Right lung (tissue), 10 donors: ENCODE results near the gene CCDC188. TPM values are rescaled to one million over a fixed set of nuclear protein-coding genes. Genes with fewer than 3 reads are reported as not detected.

ENCODE experiments used
- DNase-seq, 2 donors: peaks; one replicate each; pipeline ENCODE4 v3.0.0-alpha.2; 2013
- long read RNA-seq, 8 donors: transcript quantifications; one replicate each; lab custom pipeline, GENCODE V29; 2026
- polyA plus RNA-seq, 5 donors: library from polyadenylated mRNA; unstranded; fragments of 120-200 nt; gene quantifications; one replicate each; pipeline versions ENCODE4 v1.2.1 to v1.2.3, GENCODE V29; 2013; ENCODE audit warnings: inconsistent platforms in 1 of 5, low replicate concordance in 1 of 5; ENCODE audit not compliant: insufficient read length in 5 of 5, insufficient read depth in 1 of 5

CCDC188 gene
- polyA plus RNA-seq: 1 to 10 TPM; 1.4 to 2.9 (median 1.8) TPM
- long read RNA-seq, donor 1: 0 reads
- long read RNA-seq, donor 2: 0 reads
- long read RNA-seq, donor 3: 0 reads
- long read RNA-seq, donor 4: 0 reads
- long read RNA-seq, donor 5: 0 reads
- long read RNA-seq, donor 6: 0 reads
- long read RNA-seq, donor 7: 0 reads
- long read RNA-seq, donor 8: 0 reads

DNA sequence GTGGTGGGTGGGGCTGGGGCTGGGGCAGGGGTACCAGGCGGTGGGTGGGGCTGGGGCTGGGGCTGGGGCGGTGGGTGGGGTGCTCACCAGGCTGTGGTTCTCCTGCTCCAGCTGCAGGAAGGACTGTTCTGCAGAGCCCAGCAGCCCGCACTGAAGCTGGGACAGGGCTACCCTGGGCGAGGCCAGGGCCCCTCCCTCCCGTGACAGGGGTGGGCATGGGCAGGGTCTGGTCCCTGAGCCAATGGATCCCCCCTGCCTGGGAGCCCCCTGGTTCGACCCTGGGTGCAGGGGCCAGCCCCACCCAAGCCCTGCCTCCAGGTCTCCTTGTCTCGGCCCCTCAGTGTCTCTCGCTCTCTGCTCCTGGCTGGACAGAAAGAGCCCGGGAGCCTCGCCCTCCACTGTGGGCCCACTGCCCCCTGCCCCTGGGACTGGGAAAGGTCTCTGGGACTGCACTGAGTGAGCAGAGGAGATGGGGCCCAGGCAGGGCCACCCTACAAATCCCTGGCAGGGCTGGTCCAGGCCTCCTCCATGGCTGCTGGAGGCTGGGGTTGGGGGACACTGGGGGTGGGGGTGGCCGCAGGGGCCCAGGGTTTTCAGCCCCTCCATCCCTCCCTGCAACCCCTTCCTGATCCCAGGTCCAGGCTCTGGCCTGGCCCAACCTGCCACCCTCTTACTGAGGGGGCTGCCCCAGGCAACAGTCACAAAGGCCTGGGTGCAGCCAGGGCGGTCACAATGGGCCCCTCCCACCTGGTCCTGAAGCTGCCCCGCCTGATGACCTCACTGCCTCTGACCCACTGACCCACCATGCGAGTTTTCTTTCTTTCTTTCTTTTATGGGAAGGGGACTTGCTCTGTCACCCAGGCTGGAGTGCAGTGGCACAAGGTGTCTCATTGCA is at the start of gene CCDC188:
Gene CCDC188 (minus strand): TSS at position 675 of the 895 bp plus-strand sequence. CDS start 69 bp downstream, at position 606.
- DNase-seq: no peak

DNA sequence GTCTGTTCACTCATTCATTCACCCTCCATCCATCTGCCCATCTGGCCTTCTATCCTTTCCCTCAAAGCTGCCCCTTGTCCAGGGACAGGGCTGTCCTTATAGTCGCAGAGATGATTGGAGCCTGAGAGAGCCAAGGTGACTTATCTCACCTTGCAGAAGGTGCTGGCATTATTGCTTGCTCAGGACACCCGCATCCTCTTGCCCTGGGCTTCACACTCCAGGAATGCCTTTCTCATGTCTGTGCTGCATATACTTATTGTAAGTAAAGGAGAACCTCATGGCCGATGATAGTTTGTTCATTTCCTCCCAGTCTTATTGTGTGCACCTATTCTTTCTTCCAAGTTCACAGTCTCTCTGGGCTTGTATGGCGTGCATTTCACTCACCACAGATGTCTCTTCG is 49.1 kb upstream of the CCDC188 start:
- no peak for DNase-seq

DNA sequence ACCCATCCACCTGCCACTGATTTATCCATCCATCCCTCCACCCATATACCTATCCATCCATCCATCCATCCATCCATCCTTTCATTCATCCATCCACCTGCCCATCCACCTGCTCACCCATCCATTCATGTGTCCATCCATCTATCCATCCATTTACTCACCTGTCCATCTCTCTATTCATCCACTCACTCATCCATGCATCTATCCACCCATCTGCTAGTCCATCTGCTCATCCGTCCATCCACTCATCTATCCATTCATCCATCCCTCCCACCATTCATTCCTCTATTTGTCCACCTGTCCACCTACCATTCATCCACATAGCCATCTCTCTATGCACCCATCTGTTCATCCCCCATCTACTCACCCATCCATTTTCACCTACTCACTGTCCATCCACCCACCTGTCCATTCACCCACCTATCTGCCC is 48.6 kb upstream of the CCDC188 start:
- no peak for DNase-seq

DNA sequence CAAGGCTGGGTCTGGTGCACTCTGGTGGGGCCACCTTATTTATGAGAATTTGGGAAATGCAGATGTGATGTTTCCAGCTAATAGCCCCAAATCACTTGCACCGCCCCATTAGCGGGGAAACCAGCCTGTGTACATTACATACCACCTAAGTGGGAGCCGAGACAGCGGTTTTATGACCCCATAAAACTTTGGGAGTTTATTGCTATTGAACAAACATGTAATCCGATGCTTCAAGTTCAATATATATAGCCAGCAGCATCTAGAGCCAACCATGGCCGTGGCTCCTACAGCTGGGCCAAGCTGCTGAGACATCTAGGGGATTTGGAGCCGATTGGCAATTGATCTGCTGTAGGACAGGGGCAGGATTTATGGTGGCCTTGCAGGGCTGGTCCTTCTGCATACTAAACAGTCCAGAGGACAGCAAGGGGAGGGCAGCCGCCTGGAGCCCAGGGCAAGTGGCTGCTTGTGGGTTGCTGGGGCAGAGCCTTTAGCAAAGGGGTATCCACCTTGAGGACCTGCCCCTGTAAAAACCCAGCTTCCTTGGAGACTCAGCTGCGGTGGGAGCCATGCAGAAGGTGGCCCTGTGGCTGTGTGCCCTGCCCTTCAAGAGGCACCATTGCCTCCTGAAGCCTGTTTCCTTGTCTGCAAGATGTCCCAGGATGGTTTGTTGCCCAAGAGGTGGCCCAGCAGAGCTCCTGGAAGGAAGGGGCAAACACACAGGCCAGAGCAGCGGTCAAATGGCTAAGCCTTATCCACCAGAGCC is 47.9 kb upstream of the CCDC188 start:
- no peak for DNase-seq

DNA sequence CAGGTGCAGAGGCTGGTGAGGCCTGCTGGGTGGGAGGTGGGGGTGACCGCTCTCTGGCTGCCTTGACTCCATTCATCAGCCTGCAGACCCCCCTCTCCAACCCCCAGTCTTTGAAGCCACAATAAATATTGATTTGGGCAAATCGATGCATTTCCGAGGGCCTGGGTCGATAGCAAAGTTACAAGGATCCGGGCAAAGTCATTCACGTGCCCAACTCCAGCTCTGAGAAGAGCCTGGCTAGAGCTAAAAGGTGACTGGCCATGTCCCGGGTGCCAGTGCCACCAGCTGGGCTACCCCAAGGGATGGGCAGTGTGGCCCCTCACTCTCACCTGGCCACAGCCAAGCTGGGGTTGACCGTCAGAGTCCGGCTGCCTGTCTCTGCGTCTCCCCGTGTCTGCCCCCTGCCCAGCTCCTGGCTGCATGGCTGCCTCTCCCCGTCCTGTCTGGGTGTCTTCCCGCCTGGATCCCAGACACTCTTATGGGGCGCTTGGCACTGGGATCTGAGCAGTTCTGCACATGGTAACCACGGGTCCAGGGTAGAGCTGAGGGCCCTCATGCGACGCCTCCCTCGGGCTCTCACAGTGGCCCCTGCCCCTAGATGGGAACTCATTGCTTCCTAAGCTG is 46.7 kb upstream of the CCDC188 start:
- no peak for DNase-seq

DNA sequence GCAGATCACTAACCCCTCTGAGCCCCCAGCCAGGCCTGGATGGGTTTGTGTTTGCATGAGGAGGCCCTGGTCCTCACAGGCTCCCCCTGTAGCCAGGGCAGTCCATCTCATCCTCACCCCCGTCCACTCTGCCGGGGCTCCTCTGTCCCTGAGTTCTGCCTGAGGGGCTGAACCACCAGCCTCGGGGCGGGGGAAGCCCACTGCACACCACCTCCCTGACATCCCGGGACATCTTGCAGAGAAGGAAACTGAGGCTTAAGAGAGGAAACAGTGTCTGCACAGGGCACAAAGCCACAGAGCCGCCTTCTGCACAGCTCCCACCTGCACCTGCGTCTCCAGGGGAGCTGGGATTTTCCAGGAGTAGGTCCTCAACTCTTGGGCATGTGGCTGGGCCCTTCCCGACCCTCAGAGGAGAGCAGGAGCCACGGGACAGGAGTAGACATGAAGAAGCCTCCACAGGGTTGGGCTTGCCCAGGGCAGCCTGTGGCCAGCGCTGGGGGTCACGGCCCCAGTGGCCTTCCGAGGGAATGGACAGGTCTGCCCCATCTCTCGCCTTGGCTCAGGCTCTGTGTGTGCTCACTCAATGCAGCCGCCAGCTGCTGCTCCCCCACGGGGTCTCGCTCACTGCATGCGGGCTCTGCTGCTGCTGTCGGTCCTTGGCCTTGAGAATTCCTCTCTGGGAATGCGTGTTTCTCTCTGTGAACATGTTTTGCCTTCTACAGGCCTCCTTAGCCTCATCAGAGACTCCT is 45.4 kb upstream of the CCDC188 start:
- no peak for DNase-seq

DNA sequence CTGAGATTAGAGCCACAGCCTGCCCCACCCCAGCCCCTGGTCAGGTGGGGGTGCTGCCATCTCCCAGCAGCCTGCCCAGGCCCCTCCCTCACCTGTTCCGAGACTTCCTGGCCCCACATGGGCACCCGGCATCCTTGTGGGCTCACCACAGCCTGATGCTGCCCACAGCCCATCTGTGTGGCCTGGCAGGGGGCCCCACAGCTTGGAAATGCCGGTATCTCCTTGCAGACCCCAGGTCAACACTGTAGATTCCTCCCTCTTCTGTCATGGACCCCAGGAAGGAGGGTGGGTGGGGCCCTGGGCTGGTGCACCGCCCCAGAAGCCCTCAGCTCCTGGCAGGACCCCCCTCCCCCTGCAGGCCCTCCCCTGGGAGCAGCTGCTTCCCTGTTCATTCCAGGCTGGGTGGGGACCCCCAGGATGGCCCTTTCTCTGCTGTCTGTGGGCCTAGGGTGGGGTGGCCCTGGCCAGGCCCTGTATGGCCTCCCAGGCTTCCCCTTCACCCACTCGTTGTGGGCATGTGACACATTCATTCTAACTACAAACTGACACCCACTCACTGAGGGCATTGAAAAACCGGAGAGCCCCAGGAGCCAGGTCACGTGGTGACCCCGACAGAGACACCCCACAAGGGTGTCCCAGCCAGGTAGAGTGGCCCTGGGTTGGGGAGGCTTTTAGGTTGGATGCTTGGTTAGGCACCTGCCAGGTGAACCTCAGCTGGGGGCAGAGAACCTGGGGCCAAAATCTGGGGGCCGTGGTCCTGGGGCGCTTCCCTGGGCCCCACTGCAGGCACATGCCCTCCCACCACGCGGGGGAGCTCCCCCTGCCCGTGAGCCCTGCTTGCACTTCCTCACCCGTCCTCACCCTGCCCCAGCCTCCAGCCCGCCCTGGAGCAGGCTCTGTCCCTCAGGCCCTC is 44.1 kb upstream of the CCDC188 start:
- no peak for DNase-seq

DNA sequence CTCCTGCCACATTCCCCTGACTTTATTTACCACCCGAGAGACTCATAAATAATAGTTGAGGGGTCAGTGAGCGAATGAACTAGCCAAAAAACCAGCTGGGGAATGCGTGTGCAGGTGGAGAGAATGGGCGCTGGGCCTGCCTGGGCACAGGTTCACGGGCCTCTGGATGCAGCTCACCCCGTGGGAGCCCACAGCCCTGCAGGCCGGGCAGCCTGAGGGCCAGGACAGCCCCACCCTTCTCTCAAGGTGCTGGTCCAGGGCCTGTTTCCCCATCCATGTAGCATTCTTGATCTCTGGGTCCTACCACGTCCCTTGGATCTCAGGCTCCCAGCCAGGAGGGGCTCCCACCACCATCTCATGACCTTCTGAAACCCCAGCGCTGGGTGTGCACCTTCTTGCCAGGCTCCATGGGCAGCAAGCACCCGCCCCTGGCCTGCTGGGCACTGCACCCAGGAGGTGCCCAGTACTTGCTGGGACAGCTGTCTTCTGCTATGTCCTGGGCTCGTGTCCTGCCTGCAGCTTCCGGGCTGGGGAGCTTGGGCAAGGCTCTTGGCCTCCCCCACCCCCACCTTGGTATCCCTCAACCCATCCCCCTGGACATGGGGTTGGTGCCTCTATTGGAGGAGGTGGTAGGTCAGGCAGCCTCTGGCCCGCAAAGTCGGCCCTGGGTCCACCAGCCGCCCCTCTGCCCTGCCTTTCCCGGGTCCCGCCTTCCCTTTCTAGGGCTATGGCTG is 43.1 kb upstream of the CCDC188 start:
- DNase-seq: no peak

DNA sequence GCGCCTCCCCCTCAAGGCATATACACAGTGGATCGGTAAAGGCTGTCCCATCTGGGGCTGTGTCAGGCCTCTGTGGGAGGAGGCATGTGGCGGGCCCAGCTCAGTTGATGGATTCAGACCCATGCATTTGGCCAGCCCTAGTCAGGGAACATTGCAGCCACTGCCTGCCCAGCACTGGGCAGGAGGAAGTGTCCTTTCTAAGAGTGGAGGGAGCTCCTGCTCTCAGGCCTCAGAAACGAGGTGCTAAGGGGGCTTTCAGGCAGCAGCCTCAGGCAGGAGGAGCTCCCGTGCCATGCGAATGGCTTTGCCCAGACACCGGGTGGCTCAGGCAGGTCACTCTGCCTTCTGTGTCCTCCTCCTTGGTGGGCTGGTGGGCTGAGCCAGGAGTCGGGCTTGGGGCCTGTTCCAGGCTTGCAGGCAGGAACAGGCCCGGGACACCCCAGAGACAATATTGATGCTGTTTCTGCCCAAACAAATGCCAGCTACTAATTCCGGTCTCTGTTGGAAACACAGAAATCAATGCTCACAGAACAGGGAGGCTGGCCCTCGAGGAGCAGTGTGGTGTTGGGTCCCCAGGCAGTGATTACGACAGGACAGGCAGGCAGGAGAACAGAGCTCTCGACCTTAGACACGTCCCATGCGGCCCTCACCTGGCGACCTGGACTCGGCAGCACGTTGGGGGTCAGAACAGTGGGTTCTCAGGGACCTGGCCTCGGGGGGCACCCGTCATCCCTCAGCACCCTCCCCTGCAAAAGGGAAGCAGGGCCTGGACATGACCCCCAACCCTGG is 42.3 kb upstream of the CCDC188 start:
- no peak for DNase-seq

DNA sequence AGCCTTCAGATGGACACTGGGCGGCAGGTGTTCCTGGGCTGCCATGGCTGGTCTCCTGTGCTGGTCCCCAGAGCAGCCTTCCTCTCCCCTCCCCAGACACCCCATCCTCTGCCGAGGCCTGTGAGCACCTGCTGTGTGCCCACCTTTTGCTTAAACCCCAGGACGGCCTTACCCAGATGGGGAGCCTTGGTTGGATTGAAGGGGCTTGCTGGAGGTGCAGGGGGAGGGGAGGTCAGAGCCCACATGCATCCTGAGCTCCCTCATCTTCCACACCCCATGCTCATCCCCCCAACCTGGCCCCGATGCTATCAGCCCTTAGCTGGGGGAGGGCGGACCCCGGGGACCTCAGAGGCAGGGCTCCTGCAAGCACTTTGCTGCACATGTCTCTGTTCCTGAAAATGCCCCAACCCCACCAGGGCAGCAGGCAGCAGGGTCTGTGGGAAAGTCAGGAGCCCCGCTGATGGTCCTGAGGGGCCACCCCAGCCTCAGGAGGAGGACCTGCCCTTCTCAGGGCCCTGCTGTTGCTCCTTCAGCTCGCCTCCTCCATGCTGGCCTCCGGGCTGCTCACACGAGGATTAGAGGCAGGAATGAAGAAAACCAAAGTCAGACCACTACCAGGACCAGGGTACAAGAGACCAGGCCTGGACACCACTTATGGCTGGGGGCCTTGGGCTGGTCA is 41.6 kb upstream of the CCDC188 start:
- no peak for DNase-seq

DNA sequence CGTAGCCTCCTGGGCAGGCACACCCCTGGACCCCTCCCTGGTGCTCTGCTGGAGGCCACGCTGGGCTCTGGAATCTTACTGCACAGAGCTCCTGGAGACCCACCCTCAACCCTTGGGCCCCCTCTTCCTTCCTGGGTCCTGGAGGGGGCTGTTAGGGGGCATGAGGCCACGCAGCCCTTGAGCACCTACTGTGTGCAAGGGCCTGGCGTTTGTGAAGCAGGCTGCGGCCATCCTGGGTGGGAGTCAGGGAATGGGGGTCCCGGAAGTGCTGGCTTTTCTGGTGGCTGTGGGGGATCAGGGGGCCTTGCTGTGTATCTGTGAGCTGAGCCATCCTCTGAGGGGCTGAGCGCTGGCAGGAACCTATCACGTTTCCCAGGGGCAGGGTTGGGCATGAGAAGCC is 40.9 kb upstream of the CCDC188 start:
- no peak for DNase-seq

DNA sequence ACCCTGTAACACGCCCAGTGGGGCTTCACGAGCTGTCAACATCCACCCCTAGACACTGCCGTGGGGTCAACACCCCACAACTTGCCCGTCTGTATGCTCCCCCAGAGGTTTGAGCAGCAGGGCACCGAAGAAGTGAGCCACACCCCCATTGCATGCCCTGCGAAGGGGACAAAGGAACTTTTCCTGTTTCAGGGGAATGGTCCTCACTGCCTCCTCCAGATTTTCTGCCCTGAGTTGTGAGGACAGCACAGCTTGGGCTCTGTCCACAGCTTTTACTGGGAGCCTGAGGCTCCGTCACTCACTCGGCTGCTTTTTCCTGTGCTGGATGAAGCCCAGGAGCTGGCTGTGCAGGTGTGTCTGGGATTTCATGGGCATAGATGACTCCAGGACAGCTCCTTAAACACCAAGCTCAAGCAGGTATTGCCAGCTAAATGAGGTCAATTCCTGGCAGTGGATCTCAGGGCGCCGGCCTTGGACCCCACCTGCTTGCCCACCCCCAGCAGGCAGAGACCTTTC is 40.2 kb upstream of the CCDC188 start:
- no peak for DNase-seq

DNA sequence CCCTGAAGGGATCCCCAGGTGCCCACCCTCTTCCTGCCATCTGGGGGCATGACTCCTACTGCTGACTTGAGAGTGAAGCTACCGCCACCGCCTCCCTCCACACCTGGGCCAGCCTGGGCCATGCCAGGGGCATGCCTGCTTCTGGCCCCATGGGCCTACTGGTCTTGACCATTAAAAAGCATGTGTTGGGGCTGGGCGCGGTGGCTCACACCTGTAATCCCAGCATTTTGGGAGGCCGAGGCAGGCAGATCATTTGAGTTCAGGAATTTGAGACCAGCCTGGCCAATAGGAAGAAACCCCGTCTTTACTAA is 37.7 kb upstream of the CCDC188 start:
- no peak for DNase-seq

DNA sequence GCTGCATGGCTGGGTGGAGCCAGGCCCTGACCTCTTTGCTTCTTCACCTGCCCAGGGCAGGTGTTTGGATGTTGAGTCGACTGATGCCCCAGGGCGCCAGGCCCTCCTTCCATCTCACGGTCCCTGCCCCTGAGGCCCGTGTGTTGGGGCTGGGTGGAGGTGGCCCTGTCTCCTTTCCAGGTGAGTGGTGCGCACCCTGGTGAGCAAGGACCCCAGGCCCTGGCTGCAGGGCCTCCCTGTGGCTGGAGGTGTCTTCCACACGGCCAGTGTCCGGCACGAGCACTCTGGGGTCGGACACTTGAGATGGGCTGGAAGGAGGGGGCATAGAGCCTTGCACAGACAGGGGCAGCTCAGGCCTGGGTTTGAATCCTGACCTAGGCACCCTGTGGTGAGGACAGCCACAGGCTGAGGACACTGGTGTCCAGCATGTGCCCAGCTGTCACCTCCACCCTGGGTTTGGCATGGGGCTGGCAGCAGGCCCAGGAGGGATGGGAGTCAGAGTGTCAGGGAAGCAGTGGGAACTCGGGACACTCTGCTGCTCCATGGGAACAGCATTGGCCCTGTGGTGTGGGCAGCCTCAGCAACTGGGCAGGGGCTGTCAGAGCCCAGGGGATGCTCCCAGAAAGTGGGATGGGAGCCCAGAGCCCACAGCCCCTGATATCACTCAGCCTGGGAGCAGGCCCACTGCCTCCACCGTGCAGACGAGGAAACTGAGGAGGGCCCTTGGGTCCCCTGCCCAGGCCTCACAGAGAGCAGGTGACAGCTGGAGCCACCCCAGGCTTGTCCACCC is 37.1 kb upstream of the CCDC188 start:
- no peak for DNase-seq

DNA sequence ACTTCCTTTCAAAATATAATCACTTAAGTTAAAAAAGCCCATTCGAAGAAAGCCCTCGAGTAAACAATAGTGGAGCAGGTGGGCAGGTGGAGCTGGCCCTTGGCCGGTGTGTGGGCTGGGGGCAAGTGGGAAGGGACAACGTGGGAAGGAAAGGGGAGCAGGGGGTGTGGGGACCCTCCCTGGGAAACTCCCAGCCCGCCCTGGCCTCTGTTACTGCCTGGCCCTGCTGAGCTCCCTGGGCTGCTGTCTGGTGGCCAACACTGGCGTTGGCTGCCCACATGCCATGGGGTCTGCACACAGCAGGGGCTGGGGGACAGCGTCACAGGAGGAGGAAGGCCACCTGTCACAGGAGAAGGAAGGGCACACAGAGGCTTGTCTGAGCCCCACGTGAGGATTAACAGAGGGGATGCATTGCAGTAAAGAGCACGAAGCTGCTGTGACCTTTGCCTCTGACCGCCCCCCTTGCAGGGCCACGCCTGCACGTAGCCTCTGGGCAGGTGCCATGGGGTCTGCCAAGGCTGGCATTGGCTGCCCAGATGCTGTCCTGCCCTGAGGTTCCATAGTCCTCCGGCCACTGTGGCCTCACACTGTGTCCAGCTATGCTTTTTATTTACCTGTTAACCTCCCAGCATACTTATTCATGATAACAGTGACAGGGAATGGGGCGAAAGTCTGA is 36.2 kb upstream of the CCDC188 start:
- DNase-seq: no peak

DNA sequence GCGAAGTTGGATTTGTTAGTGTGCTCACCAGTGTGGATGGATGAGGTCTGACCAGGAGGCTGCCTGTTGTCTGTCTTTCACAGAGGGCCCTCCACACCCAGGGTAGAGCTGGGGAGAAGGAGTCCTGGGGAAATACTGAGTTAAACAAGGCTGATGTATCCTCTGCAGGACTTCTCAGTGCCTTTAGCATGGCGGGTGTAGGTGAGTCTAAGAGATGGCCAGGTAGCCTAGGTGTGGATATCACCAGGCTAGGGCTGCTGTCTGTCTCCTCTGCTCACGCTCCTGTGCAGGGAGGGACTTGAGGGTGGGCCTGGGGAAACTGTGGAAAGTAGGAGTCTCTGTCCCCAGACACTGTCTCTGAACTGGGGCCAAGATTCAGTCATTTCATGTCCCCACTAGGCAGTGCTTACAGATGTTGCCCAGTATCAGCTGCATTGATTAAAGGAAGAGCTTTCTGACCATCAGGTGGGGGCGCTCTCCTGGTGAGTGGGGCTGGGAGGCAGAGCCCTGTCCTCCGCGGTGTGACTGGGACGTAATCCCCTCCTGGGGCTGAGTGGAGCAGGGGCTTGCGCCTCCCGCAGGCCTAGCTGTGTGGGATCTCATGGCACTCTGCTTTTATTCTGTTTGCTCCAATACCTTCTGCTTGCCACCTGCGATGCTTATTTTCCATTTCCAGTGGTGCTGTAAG is 35.5 kb upstream of the CCDC188 start:
- no peak for DNase-seq
